LNCaP clone FGC (cell line): ENCODE results near the gene NRF1.

Experiments
- DNase-seq: peaks from one replicate; pipeline ENCODE4 v3.0.0-alpha.2; 2011; ENCODE audit warnings: low read depth
- H3K4me3 ChIP-seq: 2 replicates; pipeline ENCODE4 v1.5.1; 2011; ENCODE audit warnings: mild to moderate bottlenecking, low read depth, low read length, control low read depth
- CTCF ChIP-seq: IDR thresholded peaks from 2 replicates; pipeline ENCODE4 v1.5.1; 2012; ENCODE audit warnings: mild to moderate bottlenecking; ENCODE audit not compliant: control insufficient read depth, insufficient read depth; ENCODE audit errors: extremely low read depth

The NRF1 gene

GRCh38 chr7:129785685-129786514, 174.4 kb downstream of the NRF1 start:
- no peak for TF ChIP-seq CTCF
- no peak for DNase-seq
- no peak overlapping the region for H3K4me3 ChIP-seq

- no peak for DNase-seq
- no peak overlapping the region for H3K4me3 ChIP-seq
- TF ChIP-seq CTCF, result no peak
Measured at GRCh38 chr7:129786825-129787563, 175.5 kb downstream of the NRF1 start.

GRCh38 chr7:129789000-129789399, 177.5 kb downstream of the NRF1 start:
- no peak overlapping the region for H3K4me3 ChIP-seq
- DNase-seq, result no peak

GRCh38 chr7:129789652-129790051, 178.1 kb downstream of the NRF1 start:
- DNase-seq, result no peak
- no peak for TF ChIP-seq CTCF
- H3K4me3 ChIP-seq, result no peak overlapping the region

More at GRCh38 chr7:129789000-129789399, 177.5 kb downstream of the NRF1 start:
- TF ChIP-seq CTCF, result no peak

GRCh38 chr7:129790136-129790535, 178.6 kb downstream of the NRF1 start:
- TF ChIP-seq CTCF, result no peak
- no peak for DNase-seq
- H3K4me3 ChIP-seq, result no peak overlapping the region

- no peak for TF ChIP-seq CTCF
- no peak for DNase-seq
- no peak overlapping the region for H3K4me3 ChIP-seq
Measured at GRCh38 chr7:129792721-129793120, 181.2 kb downstream of the NRF1 start.
